HEK293 (cell line): ENCODE data around the gene KRTAP10-1.
"Not testable (repeated sequence)": the region's sequence is repeated elsewhere in the genome, so short reads cannot be mapped to it uniquely, and the experiment has no call there.

ENCODE experiments used
- CTCF ChIA-PET: fragments of 350-600 bp; formaldehyde crosslinking; extraction: SDS; loops from one replicate; lab custom pipeline; 2021; ENCODE audit warnings: antibody characterized with exemption; lab: Yijun Ruan, JAX
- POLR2A ChIA-PET: fragments of 300-600 bp; formaldehyde crosslinking; extraction: SDS; loops from one replicate; lab custom pipeline; 2020; ENCODE audit warnings: antibody characterized with exemption, inconsistent platforms; lab: Yijun Ruan, JAX
- H3K27ac ChIP-seq: fragments of 200-500 bp; sonication (Bioruptor generic); 2 replicates; pipeline ENCODE4 v1.5.1; 2014; ENCODE audit warnings: low read depth, low read length, control low read depth, inconsistent platforms; ENCODE audit errors: extremely low read depth
- H3K36me3 ChIP-seq, 2 experiments: fragments of 200-500 bp in 1 of 2; sonication (Bioruptor generic) in 1 of 2; 1 replicate in 1 of 2; 2 replicates in 1 of 2; pipeline ENCODE4 v1.5.1; 2014 to 2017; ENCODE audit warnings: inconsistent platforms in 2 of 2, low read length in 2 of 2; ENCODE audit not compliant: control insufficient read depth in 2 of 2, insufficient read depth in 1 of 2
- H3K4me1 ChIP-seq: fragments of 200-500 bp; sonication (Bioruptor generic); 2 replicates; pipeline ENCODE4 v1.5.1; 2014; ENCODE audit warnings: mild to moderate bottlenecking, low read length, inconsistent platforms; ENCODE audit not compliant: control insufficient read depth, insufficient read depth
- H3K4me3 ChIP-seq: 2 replicates; pipeline ENCODE4 v1.5.1; 2011; ENCODE audit warnings: low read depth, mild to moderate bottlenecking, control low read depth, low read length, moderate library complexity
- H3K9me3 ChIP-seq: fragments of 200-500 bp; sonication (Bioruptor generic); 2 replicates; pipeline ENCODE4 v1.5.1; 2014; ENCODE audit warnings: low read depth, low read length, inconsistent platforms; ENCODE audit not compliant: control insufficient read depth, insufficient read depth
- REPIN1 ChIP-seq: fragments of 450-650 bp; formaldehyde crosslinking; IDR thresholded peaks from 2 replicates; pipeline ENCODE4 v1.5.1; 2017; ENCODE audit warnings: missing biosample characterization, missing genetic modification characterization, low read depth
- SCRT2 ChIP-seq: fragments of 450-650 bp; formaldehyde crosslinking; IDR thresholded peaks from 2 replicates; pipeline ENCODE4 v1.5.1; 2016; ENCODE audit warnings: missing biosample characterization, missing genetic modification characterization
- ZNF10 ChIP-seq: fragments of 450-650 bp; formaldehyde crosslinking; IDR thresholded peaks from 2 replicates; pipeline ENCODE4 v1.5.1; 2017; ENCODE audit warnings: missing biosample characterization, missing genetic modification characterization
- ZNF16 ChIP-seq: fragments of 450-650 bp; formaldehyde crosslinking; IDR thresholded peaks from 2 replicates; pipeline ENCODE4 v1.5.1; 2016; ENCODE audit warnings: low read depth, missing biosample characterization, missing genetic modification characterization
- ZNF214 ChIP-seq: fragments of 450-650 bp; formaldehyde crosslinking; IDR thresholded peaks from 2 replicates; pipeline ENCODE4 v1.5.1; 2017; ENCODE audit warnings: missing biosample characterization, mild to moderate bottlenecking, missing genetic modification characterization, borderline replicate concordance
- ZNF23 ChIP-seq: fragments of 450-650 bp; formaldehyde crosslinking; IDR thresholded peaks from 2 replicates; pipeline ENCODE4 v1.5.1; 2016; ENCODE audit warnings: missing biosample characterization, missing genetic modification characterization, borderline replicate concordance
- ZNF248 ChIP-seq: fragments of 450-650 bp; formaldehyde crosslinking; IDR thresholded peaks from 2 replicates; pipeline ENCODE4 v1.5.1; 2017; ENCODE audit warnings: missing biosample characterization, missing genetic modification characterization
- ZNF394 ChIP-seq: fragments of 450-650 bp; formaldehyde crosslinking; IDR thresholded peaks from 2 replicates; pipeline ENCODE4 v1.5.1; 2016; ENCODE audit warnings: missing biosample characterization, missing genetic modification characterization, mild to moderate bottlenecking, moderate library complexity, borderline replicate concordance
- ZNF529 ChIP-seq: fragments of 450-650 bp; formaldehyde crosslinking; IDR thresholded peaks from 2 replicates; pipeline ENCODE4 v1.5.1; 2017; ENCODE audit warnings: missing genetic modification characterization, missing biosample characterization; ENCODE audit not compliant: insufficient replicate concordance
- ZNF596 ChIP-seq: fragments of 450-650 bp; IDR thresholded peaks from 2 replicates; pipeline ENCODE4 v1.5.0; 2018; ENCODE audit warnings: missing biosample characterization, mild to moderate bottlenecking, missing genetic modification characterization, moderate library complexity
- ZNF610 ChIP-seq: fragments of 450-650 bp; formaldehyde crosslinking; IDR thresholded peaks from 2 replicates; pipeline ENCODE4 v1.5.1; 2016; ENCODE audit warnings: missing biosample characterization, missing genetic modification characterization, borderline replicate concordance
- ZNF621 ChIP-seq: fragments of 450-650 bp; formaldehyde crosslinking; IDR thresholded peaks from 2 replicates; pipeline ENCODE4 v1.5.1; 2017; ENCODE audit warnings: missing biosample characterization, missing genetic modification characterization
- ZNF701 ChIP-seq: fragments of 450-650 bp; formaldehyde crosslinking; IDR thresholded peaks from 2 replicates; pipeline ENCODE4 v1.5.1; 2016; ENCODE audit warnings: missing biosample characterization, missing genetic modification characterization
- ZNF776 ChIP-seq: fragments of 450-650 bp; formaldehyde crosslinking; IDR thresholded peaks from 2 replicates; pipeline ENCODE4 v1.5.0; 2017; ENCODE audit warnings: missing biosample characterization, missing genetic modification characterization, borderline replicate concordance
- ZNF777 ChIP-seq: fragments of 450-650 bp; formaldehyde crosslinking; IDR thresholded peaks from 2 replicates; pipeline ENCODE4 v1.5.1; 2017; ENCODE audit warnings: missing biosample characterization, missing genetic modification characterization, borderline replicate concordance
- ZNF791 ChIP-seq: fragments of 450-650 bp; formaldehyde crosslinking; IDR thresholded peaks from 2 replicates; pipeline ENCODE4 v1.5.1; 2016; ENCODE audit warnings: missing biosample characterization, missing genetic modification characterization
- TF ChIP-seq, protein P1 (sequence below): fragments of 450-650 bp; formaldehyde crosslinking; IDR thresholded peaks from 2 replicates; pipeline ENCODE4 v1.5.1; 2016; ENCODE audit warnings: missing biosample characterization, missing genetic modification characterization
- TF ChIP-seq, protein P2 (sequence below): fragments of 450-650 bp; formaldehyde crosslinking; IDR thresholded peaks from 2 replicates; pipeline ENCODE4 v1.5.0; 2017; ENCODE audit warnings: missing biosample characterization, missing genetic modification characterization, borderline replicate concordance
- TF ChIP-seq, protein P3 (sequence below): fragments of 450-650 bp; formaldehyde crosslinking; IDR thresholded peaks from 2 replicates; pipeline ENCODE4 v1.5.1; 2017; ENCODE audit warnings: missing biosample characterization, missing genetic modification characterization
- TF ChIP-seq, protein P4 (sequence below): fragments of 450-650 bp; formaldehyde crosslinking; IDR thresholded peaks from 2 replicates; pipeline ENCODE4 v1.5.1; 2017; ENCODE audit warnings: missing biosample characterization, mild to moderate bottlenecking, missing genetic modification characterization, moderate library complexity
- TF ChIP-seq, protein P5 (sequence below): sonication (generic); formaldehyde crosslinking; IDR thresholded peaks from 2 replicates; pipeline ENCODE4 v1.8.1; 2022; ENCODE audit warnings: mild to moderate bottlenecking, moderate library complexity, missing genetic modification reagents

KRTAP10-1 gene

DNA sequence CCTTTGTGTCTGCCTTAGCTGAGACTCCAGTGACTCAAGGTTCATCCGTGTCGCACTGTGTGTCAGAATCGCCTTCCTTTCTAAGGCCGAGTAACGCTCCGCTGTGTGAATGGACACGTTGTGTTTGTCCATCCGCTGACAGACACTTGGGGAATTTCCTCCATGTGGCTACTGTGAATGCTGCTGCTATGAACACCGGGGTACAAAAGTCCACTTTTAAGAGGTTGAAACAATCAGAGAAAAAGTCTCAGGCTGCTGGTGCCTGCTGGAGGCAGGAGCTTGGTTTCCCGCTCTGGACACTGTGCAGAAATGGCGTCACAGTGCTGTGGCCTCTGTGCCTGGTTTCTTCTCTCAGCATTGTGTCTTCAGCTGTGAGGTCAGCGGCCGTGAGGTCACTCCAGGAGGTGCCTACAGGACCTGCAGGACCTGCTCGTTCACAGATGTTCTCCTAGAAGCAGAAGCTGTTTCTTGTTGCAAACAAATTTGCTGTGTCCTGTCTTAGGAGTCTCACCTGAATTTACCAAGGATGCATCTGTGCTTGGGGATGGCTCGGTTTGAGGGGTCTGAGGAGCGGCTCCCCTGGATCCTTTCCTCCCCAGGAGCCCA lies 34.2 kb downstream of the KRTAP10-1 start (continued):
- TF ChIP-seq ZNF596 (tag by site-specific recombination) (no peak), ZNF701 (tag by site-specific recombination) (no peak), ZNF791 (no peak), ZNF394 (tag by site-specific recombination) (no peak), ZNF23 (tag by site-specific recombination) (no peak), ZNF776 (no peak), ZNF16 (tag by site-specific recombination) (no peak), ZNF10 (tag by site-specific recombination) (no peak)
- TF ChIP-seq, protein P1, sequence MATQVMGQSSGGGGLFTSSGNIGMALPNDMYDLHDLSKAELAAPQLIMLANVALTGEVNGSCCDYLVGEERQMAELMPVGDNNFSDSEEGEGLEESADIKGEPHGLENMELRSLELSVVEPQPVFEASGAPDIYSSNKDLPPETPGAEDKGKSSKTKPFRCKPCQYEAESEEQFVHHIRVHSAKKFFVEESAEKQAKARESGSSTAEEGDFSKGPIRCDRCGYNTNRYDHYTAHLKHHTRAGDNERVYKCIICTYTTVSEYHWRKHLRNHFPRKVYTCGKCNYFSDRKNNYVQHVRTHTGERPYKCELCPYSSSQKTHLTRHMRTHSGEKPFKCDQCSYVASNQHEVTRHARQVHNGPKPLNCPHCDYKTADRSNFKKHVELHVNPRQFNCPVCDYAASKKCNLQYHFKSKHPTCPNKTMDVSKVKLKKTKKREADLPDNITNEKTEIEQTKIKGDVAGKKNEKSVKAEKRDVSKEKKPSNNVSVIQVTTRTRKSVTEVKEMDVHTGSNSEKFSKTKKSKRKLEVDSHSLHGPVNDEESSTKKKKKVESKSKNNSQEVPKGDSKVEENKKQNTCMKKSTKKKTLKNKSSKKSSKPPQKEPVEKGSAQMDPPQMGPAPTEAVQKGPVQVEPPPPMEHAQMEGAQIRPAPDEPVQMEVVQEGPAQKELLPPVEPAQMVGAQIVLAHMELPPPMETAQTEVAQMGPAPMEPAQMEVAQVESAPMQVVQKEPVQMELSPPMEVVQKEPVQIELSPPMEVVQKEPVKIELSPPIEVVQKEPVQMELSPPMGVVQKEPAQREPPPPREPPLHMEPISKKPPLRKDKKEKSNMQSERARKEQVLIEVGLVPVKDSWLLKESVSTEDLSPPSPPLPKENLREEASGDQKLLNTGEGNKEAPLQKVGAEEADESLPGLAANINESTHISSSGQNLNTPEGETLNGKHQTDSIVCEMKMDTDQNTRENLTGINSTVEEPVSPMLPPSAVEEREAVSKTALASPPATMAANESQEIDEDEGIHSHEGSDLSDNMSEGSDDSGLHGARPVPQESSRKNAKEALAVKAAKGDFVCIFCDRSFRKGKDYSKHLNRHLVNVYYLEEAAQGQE (tag by site-specific recombination), result no peak

DNA sequence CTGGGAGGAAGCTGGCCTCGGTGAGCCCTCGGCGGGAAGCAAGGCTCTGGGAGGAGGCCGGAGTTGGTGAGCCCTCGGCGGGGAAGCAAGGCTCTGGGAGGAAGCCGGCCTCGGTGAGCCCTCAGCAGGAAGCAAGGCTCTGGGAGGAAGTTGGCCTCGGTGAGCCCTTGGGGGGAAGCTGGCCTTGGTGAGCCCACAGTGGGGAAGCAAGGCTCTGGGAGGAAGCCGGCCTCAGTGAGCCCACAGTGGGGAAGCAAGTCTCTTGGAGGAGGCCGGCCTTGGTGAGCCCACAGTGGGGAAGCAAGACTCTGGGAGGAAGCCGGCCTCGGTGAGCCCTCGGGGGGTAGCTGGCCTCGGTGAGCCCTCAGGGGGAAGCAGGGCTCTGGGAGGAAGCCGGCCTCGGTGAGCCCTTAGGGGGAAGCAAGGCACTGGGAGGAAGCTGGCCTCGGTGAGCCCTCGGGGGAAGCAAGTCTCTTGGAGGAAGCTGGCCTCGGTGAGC lies 36.0 kb downstream of the KRTAP10-1 start:
- no peak overlapping the region for H3K4me3 ChIP-seq
- no peak for TF ChIP-seq ZNF529
- no peak for TF ChIP-seq ZNF621 (tag by site-specific recombination)
- TF ChIP-seq, protein P2, sequence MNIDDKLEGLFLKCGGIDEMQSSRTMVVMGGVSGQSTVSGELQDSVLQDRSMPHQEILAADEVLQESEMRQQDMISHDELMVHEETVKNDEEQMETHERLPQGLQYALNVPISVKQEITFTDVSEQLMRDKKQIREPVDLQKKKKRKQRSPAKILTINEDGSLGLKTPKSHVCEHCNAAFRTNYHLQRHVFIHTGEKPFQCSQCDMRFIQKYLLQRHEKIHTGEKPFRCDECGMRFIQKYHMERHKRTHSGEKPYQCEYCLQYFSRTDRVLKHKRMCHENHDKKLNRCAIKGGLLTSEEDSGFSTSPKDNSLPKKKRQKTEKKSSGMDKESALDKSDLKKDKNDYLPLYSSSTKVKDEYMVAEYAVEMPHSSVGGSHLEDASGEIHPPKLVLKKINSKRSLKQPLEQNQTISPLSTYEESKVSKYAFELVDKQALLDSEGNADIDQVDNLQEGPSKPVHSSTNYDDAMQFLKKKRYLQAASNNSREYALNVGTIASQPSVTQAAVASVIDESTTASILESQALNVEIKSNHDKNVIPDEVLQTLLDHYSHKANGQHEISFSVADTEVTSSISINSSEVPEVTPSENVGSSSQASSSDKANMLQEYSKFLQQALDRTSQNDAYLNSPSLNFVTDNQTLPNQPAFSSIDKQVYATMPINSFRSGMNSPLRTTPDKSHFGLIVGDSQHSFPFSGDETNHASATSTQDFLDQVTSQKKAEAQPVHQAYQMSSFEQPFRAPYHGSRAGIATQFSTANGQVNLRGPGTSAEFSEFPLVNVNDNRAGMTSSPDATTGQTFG (tag by site-specific recombination), result no peak
- no peak for TF ChIP-seq SCRT2 (tag by site-specific recombination)
- TF ChIP-seq, protein P3, sequence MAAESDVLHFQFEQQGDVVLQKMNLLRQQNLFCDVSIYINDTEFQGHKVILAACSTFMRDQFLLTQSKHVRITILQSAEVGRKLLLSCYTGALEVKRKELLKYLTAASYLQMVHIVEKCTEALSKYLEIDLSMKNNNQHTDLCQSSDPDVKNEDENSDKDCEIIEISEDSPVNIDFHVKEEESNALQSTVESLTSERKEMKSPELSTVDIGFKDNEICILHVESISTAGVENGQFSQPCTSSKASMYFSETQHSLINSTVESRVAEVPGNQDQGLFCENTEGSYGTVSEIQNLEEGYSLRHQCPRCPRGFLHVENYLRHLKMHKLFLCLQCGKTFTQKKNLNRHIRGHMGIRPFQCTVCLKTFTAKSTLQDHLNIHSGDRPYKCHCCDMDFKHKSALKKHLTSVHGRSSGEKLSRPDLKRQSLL (tag by site-specific recombination), result no peak
- no peak for TF ChIP-seq ZNF214 (tag by site-specific recombination)
- no peak for TF ChIP-seq REPIN1 (tag by site-specific recombination)
- no peak for TF ChIP-seq ZNF610 (tag by site-specific recombination)
- TF ChIP-seq, protein P4, sequence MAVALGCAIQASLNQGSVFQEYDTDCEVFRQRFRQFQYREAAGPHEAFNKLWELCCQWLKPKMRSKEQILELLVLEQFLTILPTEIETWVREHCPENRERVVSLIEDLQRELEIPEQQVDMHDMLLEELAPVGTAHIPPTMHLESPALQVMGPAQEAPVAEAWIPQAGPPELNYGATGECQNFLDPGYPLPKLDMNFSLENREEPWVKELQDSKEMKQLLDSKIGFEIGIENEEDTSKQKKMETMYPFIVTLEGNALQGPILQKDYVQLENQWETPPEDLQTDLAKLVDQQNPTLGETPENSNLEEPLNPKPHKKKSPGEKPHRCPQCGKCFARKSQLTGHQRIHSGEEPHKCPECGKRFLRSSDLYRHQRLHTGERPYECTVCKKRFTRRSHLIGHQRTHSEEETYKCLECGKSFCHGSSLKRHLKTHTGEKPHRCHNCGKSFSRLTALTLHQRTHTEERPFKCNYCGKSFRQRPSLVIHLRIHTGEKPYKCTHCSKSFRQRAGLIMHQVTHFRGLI (tag by site-specific recombination), result no peak
- no peak for TF ChIP-seq ZNF248 (tag by site-specific recombination)
- TF ChIP-seq ZNF777 (tag by site-specific recombination), result no peak
- TF ChIP-seq, protein P5, sequence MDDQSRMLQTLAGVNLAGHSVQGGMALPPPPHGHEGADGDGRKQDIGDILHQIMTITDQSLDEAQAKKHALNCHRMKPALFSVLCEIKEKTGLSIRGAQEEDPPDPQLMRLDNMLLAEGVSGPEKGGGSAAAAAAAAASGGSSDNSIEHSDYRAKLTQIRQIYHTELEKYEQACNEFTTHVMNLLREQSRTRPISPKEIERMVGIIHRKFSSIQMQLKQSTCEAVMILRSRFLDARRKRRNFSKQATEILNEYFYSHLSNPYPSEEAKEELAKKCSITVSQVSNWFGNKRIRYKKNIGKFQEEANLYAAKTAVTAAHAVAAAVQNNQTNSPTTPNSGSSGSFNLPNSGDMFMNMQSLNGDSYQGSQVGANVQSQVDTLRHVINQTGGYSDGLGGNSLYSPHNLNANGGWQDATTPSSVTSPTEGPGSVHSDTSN, result no peak
- ChIA-PET POLR2A (no interaction called here), CTCF (interaction anchor here (0.8 to 1.4 kb wide), 2 partner anchors 24 to 289 kb away, joined by 3 to 4 read pairs; no protein-coding TSS in a partner anchor)
- no peak overlapping the region for H3K27ac ChIP-seq
- no peaks in the 10 kb centered on the region for H3K4me1 ChIP-seq
- H3K36me3 ChIP-seq, result no peaks in the 10 kb centered on the region
- no peaks in the 10 kb centered on the region for H3K9me3 ChIP-seq

DNA sequence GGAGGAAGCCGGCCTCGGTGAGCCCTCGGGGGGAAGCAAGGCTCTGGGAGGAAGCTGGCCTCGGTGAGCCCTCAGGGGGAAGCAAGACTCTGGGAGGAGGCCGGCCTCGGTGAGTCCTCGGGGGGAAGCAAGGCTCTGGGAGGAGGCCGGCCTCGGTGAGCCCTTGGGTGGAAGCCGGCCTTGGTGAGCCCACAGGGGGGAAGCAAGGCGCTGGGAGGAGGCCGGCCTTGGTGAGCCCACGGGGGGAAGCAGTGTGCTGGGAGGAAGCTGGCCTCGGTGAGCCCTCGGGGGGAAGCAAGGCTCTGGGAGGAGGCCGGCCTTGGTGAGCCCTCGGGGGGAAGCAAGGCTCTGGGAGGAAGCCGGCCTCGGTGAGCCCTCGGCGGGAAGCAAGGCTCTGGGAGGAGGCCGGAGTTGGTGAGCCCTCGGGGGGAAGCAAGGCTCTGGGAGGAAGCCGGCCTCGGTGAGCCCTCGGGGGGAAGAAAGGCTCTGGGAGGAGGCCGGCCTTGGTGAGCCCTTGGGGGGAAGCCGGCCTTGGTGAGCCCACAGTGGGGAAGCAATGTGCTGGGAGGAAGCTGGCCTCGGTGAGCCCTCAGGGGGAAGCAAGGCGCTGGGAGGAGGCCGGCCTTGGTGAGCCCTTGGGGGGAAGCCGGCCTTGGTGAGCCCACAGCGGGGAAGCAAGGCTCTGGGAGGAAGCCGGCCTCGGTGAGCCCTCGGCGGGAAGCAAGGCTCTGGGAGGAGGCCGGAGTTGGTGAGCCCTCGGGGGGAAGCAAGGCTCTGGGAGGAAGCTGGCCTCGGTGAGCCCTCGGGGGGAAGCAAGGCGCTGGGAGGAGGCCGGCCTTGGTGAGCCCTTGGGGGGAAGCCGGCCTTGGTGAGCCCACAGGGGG lies 36.7 kb downstream of the KRTAP10-1 start:
- H3K4me3 ChIP-seq, H3K27ac ChIP-seq, POLR2A ChIA-PET, H3K4me1 ChIP-seq, H3K36me3 ChIP-seq, H3K9me3 ChIP-seq: not testable (repeated sequence)
- CTCF ChIA-PET, result interaction anchor here (0.7 to 1.4 kb wide), 2 partner anchors 34 to 290 kb away, joined by 4 read pairs; no protein-coding TSS in a partner anchor
